ENCODE measurements around the gene CLSTN3.
"Not testable (repeated sequence)": the region's sequence is repeated elsewhere in the genome, so short reads cannot be mapped to it uniquely, and the experiment has no call there.

CLSTN3 gene

DNA sequence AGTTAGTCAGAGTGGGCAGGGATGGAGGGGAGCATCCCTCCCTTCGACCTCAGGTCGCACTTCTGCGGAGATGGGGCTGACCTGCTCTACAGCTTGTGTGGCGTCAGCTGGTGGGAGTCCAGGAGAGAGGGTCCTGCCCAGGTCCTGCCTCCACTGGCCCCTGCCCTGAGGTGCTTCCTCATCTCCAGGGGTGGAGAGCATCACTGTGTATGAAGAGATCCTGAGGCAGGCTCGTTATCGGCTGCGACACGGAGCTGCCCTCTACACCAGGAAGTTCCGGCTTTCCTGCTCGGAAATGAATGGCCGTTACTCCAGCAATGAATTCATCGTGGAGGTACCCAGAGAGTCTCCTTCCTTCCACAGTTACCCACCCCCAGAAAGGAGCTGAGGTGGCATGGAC lies 20.2 kb downstream of the CLSTN3 start:
- FAIRE-seq (no peak), DNase-seq (ENCODE audit: low spot score) (no peak)

DNA sequence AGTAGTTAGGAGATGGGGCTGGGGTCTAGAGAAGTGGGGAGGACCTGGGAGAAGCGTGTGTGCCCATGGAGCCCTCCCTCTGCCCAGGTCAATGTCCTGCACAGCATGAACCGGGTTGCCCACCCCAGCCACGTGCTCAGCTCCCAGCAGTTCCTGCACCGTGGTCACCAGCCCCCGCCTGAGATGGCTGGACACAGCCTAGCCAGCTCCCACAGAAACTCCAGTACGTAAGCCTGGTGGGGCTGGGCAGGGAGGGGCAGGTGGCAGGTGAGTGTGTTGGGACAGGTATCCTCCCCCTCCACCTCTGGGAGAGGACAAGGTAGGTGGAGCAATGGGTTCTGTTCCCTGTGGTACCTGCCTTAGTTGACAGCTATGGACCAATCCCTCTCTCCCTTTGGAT lies 20.7 kb downstream of the CLSTN3 start:
- FAIRE-seq (no peak), DNase-seq (ENCODE audit: low spot score) (no peak)

DNA sequence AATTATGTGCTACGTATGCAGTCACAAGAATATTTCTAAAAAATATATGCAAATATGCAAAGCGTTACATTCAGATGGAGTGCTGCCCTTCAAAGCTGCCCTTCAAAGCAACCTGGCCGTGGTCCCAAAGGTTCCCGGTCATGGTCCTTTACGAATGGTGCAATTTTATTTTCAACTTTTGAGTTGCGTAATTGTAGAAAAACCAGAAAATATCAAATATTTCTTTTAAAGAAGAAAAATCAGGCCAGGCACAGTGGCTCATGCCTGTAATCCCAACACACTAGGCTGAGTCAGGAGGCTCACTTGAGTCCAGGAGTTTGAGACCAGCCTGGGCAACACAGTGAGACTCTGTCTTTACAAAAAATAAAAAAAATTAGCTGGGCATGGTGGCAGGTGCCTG lies 21.4 kb downstream of the CLSTN3 start:
- DNase-seq (ENCODE audit: low spot score): no peak
- no peak for FAIRE-seq

DNA sequence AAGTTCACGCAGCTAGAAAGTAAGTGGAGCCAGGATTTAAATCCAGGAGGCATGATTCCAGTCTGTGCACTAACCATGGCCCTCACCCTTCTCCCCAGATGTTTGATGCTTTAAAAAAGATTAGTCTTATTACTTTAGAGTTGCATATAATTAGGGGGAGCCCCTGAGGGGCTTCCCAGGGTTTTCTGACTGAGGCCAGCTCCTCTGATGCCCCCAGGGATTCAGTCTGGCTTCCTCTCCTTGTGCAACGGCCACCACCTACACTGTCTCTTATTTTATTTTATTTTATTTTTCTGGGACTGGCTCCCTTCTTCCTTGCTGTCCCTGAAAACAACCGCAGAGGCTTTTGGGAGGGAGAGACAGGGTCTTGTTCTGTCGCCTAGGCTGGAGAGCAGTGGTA lies 22.6 kb downstream of the CLSTN3 start:
- no peak for DNase-seq (ENCODE audit: low spot score)

DNA sequence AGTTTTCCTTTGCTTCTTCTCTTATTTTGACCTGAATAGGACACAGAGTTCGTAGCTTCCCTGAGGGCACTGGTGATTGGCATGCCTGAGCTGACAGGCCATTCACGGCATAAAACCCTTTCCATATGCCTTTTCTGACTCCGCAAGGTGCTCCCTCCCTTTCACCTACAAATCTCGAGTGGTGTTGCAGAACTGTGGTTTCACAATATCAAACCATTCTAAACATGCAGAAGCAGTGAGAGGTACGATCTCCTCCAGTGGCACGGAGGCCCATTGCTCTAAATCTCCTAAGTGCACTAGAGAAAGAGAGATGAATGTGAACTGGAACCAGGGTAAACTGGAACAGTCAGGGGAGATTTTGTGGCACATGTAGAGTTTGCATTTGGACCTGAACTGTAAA lies 23.9 kb downstream of the CLSTN3 start:
- DNase-seq (ENCODE audit: low spot score) (no peak), FAIRE-seq (peak; percentile 23)

More for the DNA sequence above, 22.6 kb downstream of the CLSTN3 start:
- no peak for FAIRE-seq

DNA sequence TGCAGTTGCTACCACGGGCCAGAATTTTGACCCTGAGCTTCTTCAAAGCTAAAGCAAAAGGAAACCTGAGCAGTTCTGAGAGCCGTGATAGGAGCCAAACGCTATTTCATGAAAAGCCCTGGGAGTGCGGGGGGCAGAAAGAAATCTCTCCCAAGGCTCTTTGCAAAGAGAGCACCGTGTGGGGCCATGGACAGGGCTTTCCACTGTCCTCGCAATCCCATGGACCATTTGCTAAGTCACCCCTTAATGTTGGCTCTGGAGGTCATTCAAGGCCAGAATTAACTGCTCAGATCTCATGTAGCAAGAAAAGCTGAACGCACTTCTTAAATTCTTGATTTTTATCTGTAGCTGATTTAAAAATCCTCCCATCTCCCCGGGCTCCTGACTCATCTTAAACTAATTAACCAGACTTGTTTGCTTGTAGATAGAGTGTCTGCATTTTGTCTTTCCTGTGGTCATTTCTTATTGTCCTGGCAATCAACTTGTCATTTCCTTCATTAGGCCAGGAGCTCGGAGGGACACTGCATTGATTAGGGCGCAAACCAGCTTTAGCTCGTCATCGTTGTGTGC lies 24.8 kb downstream of the CLSTN3 start:
- FAIRE-seq (no peak), DNase-seq (ENCODE audit: low spot score) (no peak)

DNA sequence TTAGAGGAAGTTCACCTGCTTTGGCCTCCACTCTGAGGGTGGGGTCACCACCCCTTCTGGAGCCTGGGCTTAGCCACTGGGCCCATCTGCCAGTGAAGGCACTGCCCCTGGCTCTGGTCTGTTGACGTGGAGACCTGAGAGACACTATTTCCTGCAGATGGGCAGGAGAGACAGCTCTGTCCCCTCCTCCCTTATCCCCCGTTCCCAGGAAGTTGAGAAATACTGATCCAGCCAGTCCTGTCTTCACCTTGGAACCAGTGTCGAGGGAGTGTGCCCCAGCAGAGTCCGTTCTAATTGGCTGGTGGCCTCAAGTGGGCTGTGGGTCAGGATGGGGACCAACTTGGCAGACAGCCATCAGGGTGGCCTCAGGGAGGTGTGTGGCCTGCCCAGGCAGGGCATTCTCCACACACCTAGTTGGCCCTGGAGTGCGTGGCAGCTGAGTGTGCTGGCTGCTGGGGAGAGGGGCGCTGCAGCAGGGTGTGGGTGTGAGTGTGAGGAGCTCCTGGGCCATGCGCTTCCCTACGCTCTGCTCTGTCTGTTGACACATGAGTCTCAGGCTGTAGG lies 25.4 kb downstream of the CLSTN3 start:
- peak; percentile 53 for FAIRE-seq
- DNase-seq (ENCODE audit: low spot score): no peak

DNA sequence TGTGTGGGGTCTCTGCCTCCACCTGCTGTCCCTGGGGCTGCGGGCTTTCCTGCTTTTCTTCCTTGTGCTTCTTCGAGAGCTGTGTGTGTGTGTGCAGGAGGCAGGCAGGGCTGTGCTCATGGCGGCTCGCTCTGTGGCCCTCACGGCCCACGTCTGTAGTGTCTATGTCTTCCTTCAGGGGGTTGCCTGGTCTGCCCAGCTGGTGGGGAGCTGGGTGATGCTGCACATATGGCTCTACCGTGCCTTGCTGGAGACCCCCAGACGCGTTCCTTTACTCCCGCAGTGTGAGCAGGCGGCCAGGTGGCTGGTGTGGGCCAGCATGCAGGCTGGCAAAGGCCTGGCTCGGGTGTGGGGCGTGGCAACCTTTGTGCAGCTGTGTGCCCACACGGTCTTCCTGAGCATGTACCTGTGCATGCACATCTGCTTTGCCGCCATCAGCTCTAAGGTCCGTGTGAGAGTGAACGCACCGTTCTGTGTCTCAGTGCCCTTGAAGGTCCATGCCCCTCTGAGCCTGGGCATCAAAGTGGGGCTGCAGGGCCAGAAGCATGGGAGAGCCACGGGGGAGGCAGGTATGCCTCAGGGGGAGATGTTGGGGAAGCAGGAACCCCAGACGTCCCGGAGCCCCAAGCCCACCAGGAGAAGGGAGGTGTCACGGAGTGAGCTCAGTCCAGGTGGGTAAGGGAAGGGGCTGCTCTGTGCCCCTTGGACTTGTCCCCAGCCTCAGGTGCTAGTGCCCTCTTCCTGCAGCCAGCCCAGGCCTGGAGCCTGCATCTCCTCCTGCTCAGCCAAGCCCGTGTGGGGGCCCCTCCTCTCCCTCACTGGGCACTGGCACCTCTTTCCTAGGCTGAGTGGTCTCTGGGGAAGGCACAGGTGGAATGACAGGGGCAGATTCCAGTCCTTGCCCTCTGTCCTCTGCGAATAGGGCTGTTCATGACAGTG lies 26.4 kb downstream of the CLSTN3 start:
- FAIRE-seq: peak; percentile 5
- DNase-seq (ENCODE audit: low spot score): no peak

DNA sequence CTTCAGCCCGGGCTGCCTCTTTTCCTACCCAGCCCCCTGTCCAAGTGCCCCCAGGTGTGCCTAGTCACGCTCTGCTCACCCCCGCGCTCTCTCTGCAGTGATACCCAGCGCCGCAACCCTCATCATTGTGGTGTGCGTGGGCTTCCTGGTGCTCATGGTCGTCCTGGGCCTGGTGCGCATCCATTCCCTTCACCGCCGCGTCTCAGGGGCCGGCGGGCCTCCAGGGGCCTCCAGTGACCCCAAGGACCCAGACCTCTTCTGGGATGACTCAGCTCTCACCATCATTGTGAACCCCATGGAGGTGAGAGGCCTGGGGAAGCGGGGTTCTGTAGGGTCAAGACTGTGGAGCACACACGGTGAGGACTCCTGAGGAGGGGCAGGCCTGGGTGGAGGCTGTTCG lies 27.2 kb downstream of the CLSTN3 start:
- DNase-seq (ENCODE audit: low spot score) (no peak), FAIRE-seq (no peak)

DNA sequence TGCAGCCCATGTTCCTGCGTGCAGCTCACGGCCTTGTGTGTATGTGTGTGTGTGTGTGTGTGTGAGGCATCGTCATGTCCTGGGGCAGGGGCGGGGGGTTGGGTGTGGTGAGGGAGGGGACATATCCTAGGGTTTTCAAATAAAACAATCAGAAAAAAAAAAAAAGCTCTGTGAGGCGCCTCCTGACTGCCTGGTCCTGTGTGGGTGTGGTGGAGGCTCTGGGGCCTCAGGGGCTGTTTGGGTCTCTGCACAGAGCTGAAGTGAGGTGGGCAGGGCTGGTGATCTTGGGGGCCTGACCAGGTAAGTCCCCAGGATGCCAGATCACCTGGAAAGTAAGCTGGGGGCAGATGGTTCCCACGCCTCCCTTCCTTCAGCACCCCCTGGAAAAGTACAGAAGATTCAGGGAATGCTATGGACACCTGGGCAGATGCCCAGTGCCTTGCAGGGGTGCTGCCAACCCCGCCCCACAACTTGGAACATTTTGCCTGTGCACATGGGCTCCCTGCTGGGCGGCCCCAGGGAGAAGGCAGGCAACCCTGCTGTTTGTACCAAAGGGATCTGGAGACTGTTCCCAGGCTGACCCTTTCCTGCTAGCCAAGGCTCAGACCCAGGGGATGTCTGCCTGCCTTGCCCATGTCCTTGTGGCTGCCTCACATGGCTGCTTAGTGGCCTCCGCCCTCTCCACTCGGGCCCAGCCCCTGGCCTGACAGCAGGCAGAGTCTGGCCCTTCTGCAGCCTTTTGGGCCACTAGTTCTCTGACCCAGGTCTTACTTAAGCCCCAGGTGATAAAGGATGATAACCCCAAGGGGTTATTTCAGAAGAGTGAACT lies 28.8 kb downstream of the CLSTN3 start:
- DNase-seq (ENCODE audit: low spot score): no peak
- no peak for FAIRE-seq

DNA sequence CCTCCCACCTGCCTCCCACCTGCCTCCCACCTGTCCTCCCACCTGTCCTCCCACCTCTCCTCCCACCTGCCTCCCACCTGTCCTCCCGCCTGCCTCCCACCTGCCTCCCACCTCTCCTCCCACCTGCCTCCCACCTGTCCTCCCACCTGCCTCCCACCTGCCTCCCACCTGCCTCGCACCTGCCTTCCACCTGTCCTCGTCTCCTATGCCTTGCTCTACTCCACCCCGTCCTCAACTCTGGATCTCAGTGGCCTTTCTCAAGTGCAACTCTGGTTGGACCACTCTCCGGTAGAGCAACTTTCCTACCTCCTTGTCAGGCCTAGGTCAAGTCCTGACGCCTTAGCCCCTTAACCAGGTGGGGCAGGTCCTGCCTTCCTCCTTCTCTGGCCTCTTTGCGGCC lies 30.0 kb downstream of the CLSTN3 start:
- FAIRE-seq (peak; percentile 93), DNase-seq (ENCODE audit: low spot score) (no peak)

DNA sequence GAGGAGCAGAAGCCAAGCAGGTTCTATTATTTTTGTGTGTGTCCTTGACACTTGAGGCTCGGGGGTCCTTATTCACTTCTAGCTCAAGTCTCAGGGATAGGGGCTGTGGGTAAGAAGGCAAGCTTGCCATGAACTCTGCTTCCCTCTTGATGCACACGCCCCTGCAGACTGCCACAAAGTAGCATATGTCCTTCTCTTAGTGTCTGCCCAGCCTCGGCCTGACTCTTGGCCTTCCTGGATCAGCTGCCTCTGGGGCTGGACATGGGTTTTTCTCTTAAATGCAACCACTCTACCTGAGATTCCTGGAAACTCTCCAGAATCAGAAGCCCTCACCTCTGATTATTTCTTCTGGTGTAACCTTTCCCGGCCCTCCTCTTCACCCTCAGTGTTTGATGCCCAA lies 31.2 kb downstream of the CLSTN3 start:
- no peak for FAIRE-seq

DNA sequence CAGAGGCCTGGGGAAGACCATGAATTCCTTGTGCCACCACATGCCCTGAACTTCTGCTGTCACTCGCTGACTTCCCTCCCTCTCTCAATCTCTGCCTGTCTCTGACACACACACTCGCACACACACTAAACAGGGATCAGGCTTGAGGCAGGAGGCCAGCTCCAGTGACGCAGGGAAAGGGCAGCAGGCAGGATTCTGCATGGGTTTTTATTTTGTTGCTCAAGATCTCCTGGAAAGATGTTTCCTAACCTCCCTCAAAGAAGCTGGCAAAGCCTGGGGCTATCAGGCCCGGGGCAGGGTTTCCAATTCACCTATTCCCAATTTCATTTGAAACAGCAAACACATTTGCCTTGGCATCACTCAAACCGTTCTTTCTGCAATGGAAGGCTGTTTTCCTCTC lies 31.6 kb downstream of the CLSTN3 start:
- FAIRE-seq (no peak), DNase-seq (ENCODE audit: low spot score) (no peak)

More for the DNA sequence above, 31.2 kb downstream of the CLSTN3 start:
- no peak for DNase-seq (ENCODE audit: low spot score)

DNA sequence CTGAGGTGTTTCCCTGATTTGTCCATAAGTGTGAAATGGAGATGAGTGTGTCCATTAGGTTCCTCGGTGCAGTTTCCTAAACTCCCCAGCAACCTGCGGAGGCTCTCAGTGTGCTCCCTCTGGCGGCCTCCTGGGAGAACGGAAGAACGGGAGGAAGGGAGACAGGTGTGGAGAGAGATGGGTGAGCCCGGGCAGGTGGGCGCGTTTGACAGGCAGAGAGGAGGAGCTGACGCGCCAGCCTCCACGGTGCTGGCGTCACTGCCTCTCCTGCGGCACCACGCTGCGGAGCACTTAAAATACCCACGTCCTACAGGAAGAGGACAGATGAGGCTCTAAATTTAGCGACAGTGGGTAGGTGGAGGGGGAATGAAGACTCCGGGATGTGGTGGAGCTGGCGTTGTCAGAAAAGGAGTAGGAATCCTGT lies 32.5 kb downstream of the CLSTN3 start:
- DNase-seq (ENCODE audit: low spot score): peak; percentile 82
- FAIRE-seq: no peak

DNA sequence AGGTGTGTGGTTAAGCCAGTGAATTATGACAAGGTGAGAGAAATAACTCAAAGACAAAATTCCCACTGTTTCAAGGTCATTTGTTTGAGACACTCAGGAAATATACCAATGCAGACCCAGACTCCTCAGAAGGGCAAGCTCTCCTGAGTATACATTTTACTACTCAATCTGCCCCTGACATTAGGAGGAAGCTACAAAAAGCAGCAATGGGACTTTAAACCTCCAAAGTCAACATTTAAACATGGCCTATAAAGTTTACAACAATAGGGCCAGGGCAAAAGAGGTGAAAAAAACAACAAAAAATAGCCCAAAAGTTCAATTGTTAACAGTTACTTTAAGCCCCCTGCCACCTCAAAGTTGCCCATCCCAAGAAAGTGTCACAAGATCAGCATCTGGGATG lies 39.8 kb downstream of the CLSTN3 start:
- FAIRE-seq (no peak), DNase-seq (ENCODE audit: low spot score) (no peak)

DNA sequence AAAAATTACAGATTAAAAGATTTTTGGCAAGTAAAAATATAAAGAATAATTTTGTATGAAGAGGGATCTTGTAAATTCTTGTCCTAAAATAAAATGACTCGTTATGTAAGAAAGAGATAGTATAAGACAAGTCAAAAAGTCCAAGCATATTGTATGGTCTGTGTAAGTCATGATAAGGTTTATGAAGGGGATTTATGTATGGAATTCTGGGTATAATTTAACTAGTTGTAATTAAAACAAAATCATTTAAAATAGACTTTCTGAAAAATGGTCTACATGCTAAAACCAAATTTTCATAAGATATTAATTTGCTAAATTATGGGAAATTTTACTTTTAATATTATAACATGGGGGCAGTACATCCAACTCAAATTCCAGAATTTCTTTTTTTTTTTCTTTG lies 41.7 kb downstream of the CLSTN3 start:
- no peak for FAIRE-seq
- no peak for DNase-seq (ENCODE audit: low spot score)

DNA sequence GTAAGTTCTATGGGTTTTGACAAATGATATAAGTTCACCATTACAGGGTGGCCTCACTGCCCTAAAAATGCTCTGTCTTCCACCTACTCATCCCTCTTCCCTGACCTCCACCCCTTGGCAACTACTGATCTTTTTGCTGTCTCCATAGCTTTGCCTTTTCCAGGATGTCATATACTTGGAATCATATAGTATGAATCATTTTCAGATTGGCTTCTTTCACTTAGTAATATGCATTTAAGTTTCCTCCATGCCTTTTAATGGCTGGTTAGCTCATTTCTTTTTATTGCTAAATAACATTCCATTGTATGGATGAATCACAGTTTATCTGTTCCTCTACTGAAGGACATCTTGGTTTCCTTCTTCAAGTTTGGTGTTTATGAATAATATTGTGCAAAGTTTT lies 45.3 kb downstream of the CLSTN3 start:
- FAIRE-seq: no peak
- DNase-seq (ENCODE audit: low spot score): no peak

DNA sequence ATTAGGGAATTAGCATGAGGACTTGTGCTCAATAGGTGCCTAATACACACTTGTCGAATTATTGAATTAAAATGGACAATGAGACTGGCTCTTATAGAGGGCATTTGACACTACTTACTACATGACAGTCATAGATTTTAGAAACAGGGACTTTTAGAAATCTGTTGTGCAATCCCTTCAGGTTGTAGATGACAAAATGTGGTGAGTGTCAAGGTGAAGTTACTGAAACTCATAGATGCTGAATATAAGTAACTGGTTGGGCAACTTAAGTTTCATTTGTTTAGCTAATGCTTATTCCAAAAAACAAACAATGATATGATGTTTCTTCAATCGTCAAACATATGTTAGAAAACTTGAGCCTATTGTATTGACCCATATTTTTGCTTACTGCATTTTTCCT lies 46.4 kb downstream of the CLSTN3 start:
- FAIRE-seq: no peak
- no peak for DNase-seq (ENCODE audit: low spot score)

DNA sequence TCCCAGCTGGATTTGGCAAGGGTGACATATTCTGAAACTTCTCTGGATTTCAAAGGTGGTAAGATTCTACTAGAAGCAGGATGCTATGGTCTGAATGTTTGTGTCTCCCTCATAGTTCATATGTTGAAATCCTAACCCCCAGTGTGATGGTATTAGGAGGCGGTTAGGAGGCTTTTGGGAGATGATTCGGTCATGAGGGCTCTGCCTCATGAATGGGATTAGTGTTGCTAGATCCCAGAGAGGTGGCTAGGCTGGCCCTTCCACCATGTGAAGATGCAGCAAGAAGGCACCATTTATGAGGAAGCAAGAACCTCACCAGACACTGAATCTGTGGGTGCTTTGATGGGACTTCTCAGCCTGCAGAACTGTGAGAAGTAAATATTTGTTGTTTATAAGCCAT lies 48.3 kb downstream of the CLSTN3 start:
- peak; percentile 9 for FAIRE-seq
- DNase-seq (ENCODE audit: low spot score): no peak

DNA sequence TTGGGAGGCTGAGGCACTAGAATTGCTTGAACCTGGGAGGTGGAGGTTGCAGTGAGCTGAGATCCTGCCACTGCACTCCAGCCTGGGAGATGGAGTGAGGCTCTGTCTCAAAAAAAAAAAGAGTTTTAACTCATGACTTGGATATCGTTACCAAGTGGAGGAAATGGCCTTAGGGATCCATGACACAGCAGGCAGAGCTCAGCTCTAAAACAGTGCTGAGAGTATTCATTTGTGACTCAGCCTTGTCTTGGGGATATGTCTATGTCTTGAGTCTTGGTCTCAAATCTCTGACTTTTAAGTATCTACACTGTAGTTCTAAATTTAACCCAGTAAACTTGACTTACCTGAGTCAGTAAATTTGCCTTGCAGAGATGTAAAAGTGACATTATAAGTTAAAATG lies 50.5 kb downstream of the CLSTN3 start:
- FAIRE-seq: no peak
- DNase-seq (ENCODE audit: low spot score): no peak

DNA sequence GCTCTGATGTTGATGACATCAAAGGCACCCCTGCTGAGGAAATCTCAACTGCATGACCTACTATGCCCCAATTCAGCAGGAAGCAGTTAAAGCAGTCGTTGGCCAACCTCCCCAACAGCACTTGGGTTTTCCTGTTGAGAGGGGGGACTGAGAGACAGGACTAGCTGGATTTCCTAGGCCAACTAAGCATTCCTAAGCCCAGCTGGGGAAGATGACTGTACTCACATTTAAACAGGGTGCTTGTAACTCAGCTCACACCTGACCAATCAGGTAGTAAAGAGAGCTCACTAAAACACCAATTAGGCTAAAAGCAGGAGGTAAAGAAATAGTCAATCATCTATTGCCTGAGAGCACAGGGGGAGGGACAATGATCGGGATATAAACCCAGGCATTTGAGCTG lies 55.9 kb downstream of the CLSTN3 start:
- FAIRE-seq; DNase-seq (ENCODE audit: low spot score): not testable (repeated sequence)

Data from urothelium cell line (cell line).